H9 (cell line): ENCODE results near the gene AP2M1. TPM values are rescaled to one million over a fixed set of nuclear protein-coding genes. Genes with fewer than 3 reads are reported as not detected.

Experiments
- DNase-seq: peaks from one replicate; pipeline ENCODE4 v3.0.0-alpha.2; 2017
- H2AFZ ChIP-seq: one replicate; pipeline ENCODE4 v1.6.1; 2013; ENCODE audit warnings: mild to moderate bottlenecking, low read length, control low read depth, moderate library complexity
- H2AK5ac ChIP-seq: 2 replicates; pipeline ENCODE4 v1.6.1; 2013; ENCODE audit warnings: low read length, control low read depth, mixed read lengths; ENCODE audit not compliant: insufficient read length
- H2BK120ac ChIP-seq: one replicate; pipeline ENCODE4 v1.6.1; 2013; ENCODE audit warnings: low read depth, mild to moderate bottlenecking, low read length, control low read depth, inconsistent platforms; ENCODE audit not compliant: poor library complexity, severe bottlenecking
- H2BK12ac ChIP-seq: 2 replicates; pipeline ENCODE4 v1.6.1; 2013; ENCODE audit warnings: low read length, control low read depth, mixed read lengths, low read depth; ENCODE audit not compliant: insufficient read length
- H2BK15ac ChIP-seq: 2 replicates; pipeline ENCODE4 v1.6.1; 2013; ENCODE audit warnings: low read depth, low read length, control low read depth
- H2BK20ac ChIP-seq: one replicate; pipeline ENCODE4 v1.6.1; 2013; ENCODE audit warnings: low read depth, mild to moderate bottlenecking, low read length, control low read depth, inconsistent platforms; ENCODE audit not compliant: poor library complexity, severe bottlenecking
- H2BK5ac ChIP-seq: 2 replicates; pipeline ENCODE4 v1.6.1; 2013; ENCODE audit warnings: low read length, control low read depth, mixed read lengths; ENCODE audit not compliant: insufficient read length
- H3K14ac ChIP-seq: 2 replicates; pipeline ENCODE4 v1.6.1; 2013; ENCODE audit warnings: low read length, control low read depth; ENCODE audit not compliant: insufficient read depth
- H3K18ac ChIP-seq: 2 replicates; pipeline ENCODE4 v1.6.1; 2013; ENCODE audit warnings: low read depth, mild to moderate bottlenecking, mixed read lengths, low read length, control low read depth; ENCODE audit not compliant: insufficient read length
- H3K23ac ChIP-seq: 2 replicates; pipeline ENCODE4 v1.6.1; 2013; ENCODE audit warnings: low read length, control low read depth, mixed read lengths, low read depth; ENCODE audit not compliant: insufficient read length
- H3K23me2 ChIP-seq: 2 replicates; pipeline ENCODE4 v1.6.1; 2013; ENCODE audit warnings: low read depth, mild to moderate bottlenecking, mixed read lengths, low read length, control low read depth; ENCODE audit not compliant: insufficient read length, poor library complexity, severe bottlenecking
- H3K27ac ChIP-seq: 2 replicates; pipeline ENCODE4 v1.5.1; 2013; ENCODE audit warnings: low read length, control low read depth, mixed read lengths, low read depth; ENCODE audit not compliant: insufficient read length
- H3K27me3 ChIP-seq: 2 replicates; pipeline ENCODE4 v1.6.1; 2013; ENCODE audit warnings: low read length, control low read depth, inconsistent platforms; ENCODE audit not compliant: insufficient read depth
- H3K4ac ChIP-seq: 2 replicates; pipeline ENCODE4 v1.6.1; 2013; ENCODE audit warnings: low read depth, mild to moderate bottlenecking, control low read depth, inconsistent platforms, low read length, moderate library complexity
- H3K4me1 ChIP-seq: 2 replicates; pipeline ENCODE4 v1.6.1; 2013; ENCODE audit warnings: low read length, control low read depth, inconsistent platforms; ENCODE audit not compliant: insufficient read depth
- H3K4me2 ChIP-seq: 2 replicates; pipeline ENCODE4 v1.6.1; 2013; ENCODE audit warnings: low read length, control low read depth, mixed read lengths; ENCODE audit not compliant: insufficient read length, insufficient read depth
- H3K56ac ChIP-seq: 2 replicates; pipeline ENCODE4 v1.6.1; 2013; ENCODE audit warnings: low read depth, mild to moderate bottlenecking, mixed read lengths, low read length, control low read depth; ENCODE audit not compliant: insufficient read length
- H3K79me1 ChIP-seq: 2 replicates; pipeline ENCODE4 v1.6.1; 2013; ENCODE audit warnings: low read depth, mild to moderate bottlenecking, moderate library complexity, low read length, control low read depth, inconsistent platforms; ENCODE audit not compliant: insufficient read depth, poor library complexity, severe bottlenecking
- H3K79me2 ChIP-seq: 2 replicates; pipeline ENCODE4 v1.6.1; 2013; ENCODE audit warnings: low read length, control low read depth, inconsistent platforms; ENCODE audit not compliant: insufficient read depth
- H3K9ac ChIP-seq: 2 replicates; pipeline ENCODE4 v1.6.1; 2013; ENCODE audit warnings: low read length, control low read depth, mixed read lengths; ENCODE audit not compliant: insufficient read length; ENCODE audit errors: extremely low read depth
- H3K9me3 ChIP-seq: one replicate; pipeline ENCODE4 v1.6.1; 2013; ENCODE audit warnings: low read depth, low read length, inconsistent platforms; ENCODE audit not compliant: control insufficient read depth
- H3T11ph ChIP-seq: one replicate; pipeline ENCODE4 v1.6.1; 2013; ENCODE audit warnings: mild to moderate bottlenecking, low read length, control low read depth, inconsistent platforms
- H4K20me1 ChIP-seq: one replicate; pipeline ENCODE4 v1.6.1; 2013; ENCODE audit not compliant: control insufficient read depth, insufficient read length, insufficient read depth
- H4K5ac ChIP-seq: 2 replicates; pipeline ENCODE4 v1.6.1; 2013; ENCODE audit warnings: low read depth, mild to moderate bottlenecking, mixed read lengths, low read length, control low read depth; ENCODE audit not compliant: insufficient read length
- H4K8ac ChIP-seq: replicated peaks from 2 replicates; pipeline ENCODE4 v1.6.1; 2013; ENCODE audit warnings: low read length, control low read depth, mixed read lengths, low read depth; ENCODE audit not compliant: insufficient read length
- H4K91ac ChIP-seq: 2 replicates; pipeline ENCODE4 v1.6.1; 2013; ENCODE audit warnings: low read depth, mild to moderate bottlenecking, moderate library complexity, mixed read lengths, low read length, control low read depth; ENCODE audit not compliant: insufficient read length
- H3K27ac Mint-ChIP-seq, 3 experiments: 2 replicates in 2 of 3; 3 replicates in 1 of 3; pipeline ENCODE4 v1.8.0; 2020 to 2021; ENCODE audit warnings: mixed read lengths in 3 of 3, mild to moderate bottlenecking in 1 of 3, moderate library complexity in 1 of 3
- H3K27me3 Mint-ChIP-seq: 2 replicates; pipeline ENCODE4 v1.8.0; 2021; ENCODE audit warnings: low read depth, mild to moderate bottlenecking, moderate library complexity, mixed read lengths
- H3K36me3 Mint-ChIP-seq, 3 experiments: 2 replicates in 2 of 3; 3 replicates in 1 of 3; pipeline ENCODE4 v1.8.0; 2020 to 2021; ENCODE audit warnings: low read depth in 3 of 3, mixed read lengths in 3 of 3; ENCODE audit not compliant: insufficient read depth in 1 of 3
- H3K4me1 Mint-ChIP-seq, 2 experiments: 2 replicates each; pipeline ENCODE4 v1.8.0; 2020; ENCODE audit warnings: mixed read lengths in 2 of 2
- H3K4me3 Mint-ChIP-seq, 2 experiments: 2 replicates in 1 of 2; 3 replicates in 1 of 2; pipeline ENCODE4 v1.8.0; 2020 to 2021; ENCODE audit warnings: mild to moderate bottlenecking in 2 of 2, mixed read lengths in 2 of 2, moderate library complexity in 1 of 2
- H3K9me3 Mint-ChIP-seq, 2 experiments: 2 replicates in 1 of 2; 3 replicates in 1 of 2; pipeline ENCODE4 v1.8.0; 2020; ENCODE audit warnings: mild to moderate bottlenecking in 2 of 2, mixed read lengths in 2 of 2, moderate library complexity in 1 of 2
- WGBS: extraction: QIAGEN DNeasy Blood & Tissue Kit; methylation state at CpG from one replicate; pipeline ENCODE4 v1.1.7; 2013; ENCODE audit warnings: missing lambda C conversion rate, low lambda C conversion rate, mixed read lengths; ENCODE audit not compliant: insufficient read length; ENCODE audit errors: extremely low coverage; 5-methylcytosine and 5-hydroxymethylcytosine counted together
- total RNA-seq: library from RNA; stranded (reverse); gene quantifications from 2 replicates; pipeline ENCODE4 v1.2.1, GENCODE V29; 2021
- TF ChIP-seq, protein P1 (sequence below): fragments of 200-600 bp; sonication (generic); conservative IDR thresholded peaks from 3 replicates; pipeline ENCODE4 v1.8.0; 2021; ENCODE audit warnings: antibody characterized with exemption, mild to moderate bottlenecking

The AP2M1 gene
- total RNA-seq, 1 experiment from 2014 or later, result 443 TPM

- Mint-ChIP-seq H3K4me1 (peaks cover 2 to 3% of the 10 kb centered on the region in 2 experiments), H3K4me3 (no peak overlapping the region), H3K27me3 (no peaks in the 10 kb centered on the region), H3K9me3 (no peaks in the 10 kb centered on the region; a peak in 1 of 5 replicates), H3K27ac (peak overlapping the region in 1 of 3 experiments; percentile 55; a peak in 2 of 7 replicates), H3K36me3 (peaks cover 0 to 25% (median 0%) of the 10 kb centered on the region in 3 experiments; a peak in 3 of 7 replicates)
- H3T11ph ChIP-seq, result no peak overlapping the region
- H2AFZ ChIP-seq, result no peak overlapping the region
- TF ChIP-seq, protein P1, sequence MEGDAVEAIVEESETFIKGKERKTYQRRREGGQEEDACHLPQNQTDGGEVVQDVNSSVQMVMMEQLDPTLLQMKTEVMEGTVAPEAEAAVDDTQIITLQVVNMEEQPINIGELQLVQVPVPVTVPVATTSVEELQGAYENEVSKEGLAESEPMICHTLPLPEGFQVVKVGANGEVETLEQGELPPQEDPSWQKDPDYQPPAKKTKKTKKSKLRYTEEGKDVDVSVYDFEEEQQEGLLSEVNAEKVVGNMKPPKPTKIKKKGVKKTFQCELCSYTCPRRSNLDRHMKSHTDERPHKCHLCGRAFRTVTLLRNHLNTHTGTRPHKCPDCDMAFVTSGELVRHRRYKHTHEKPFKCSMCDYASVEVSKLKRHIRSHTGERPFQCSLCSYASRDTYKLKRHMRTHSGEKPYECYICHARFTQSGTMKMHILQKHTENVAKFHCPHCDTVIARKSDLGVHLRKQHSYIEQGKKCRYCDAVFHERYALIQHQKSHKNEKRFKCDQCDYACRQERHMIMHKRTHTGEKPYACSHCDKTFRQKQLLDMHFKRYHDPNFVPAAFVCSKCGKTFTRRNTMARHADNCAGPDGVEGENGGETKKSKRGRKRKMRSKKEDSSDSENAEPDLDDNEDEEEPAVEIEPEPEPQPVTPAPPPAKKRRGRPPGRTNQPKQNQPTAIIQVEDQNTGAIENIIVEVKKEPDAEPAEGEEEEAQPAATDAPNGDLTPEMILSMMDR, result no peak
- no peak overlapping the region for H2BK15ac ChIP-seq
- H2BK5ac ChIP-seq, result no peak overlapping the region
- H3K18ac ChIP-seq, result no peak overlapping the region
- H4K5ac ChIP-seq, result no peak overlapping the region
- H2BK120ac ChIP-seq, result no peak overlapping the region
- no peaks in the 10 kb centered on the region for H3K23me2 ChIP-seq
- no peak overlapping the region for H3K27ac ChIP-seq
- H2BK12ac ChIP-seq, result no peak overlapping the region
- no peak overlapping the region for H3K23ac ChIP-seq
- H3K4me2 ChIP-seq, result no peak overlapping the region
- no peaks in the 10 kb centered on the region for H3K79me2 ChIP-seq
- H2AK5ac ChIP-seq, result no peak overlapping the region
- H3K9ac ChIP-seq, result no peak overlapping the region
- H4K20me1 ChIP-seq, result no peaks in the 10 kb centered on the region
- H3K4ac ChIP-seq, result no peak overlapping the region
- H2BK20ac ChIP-seq, result no peak overlapping the region
- DNase-seq, result no peak
- no CpG with 5 or more reads among the region's 6 CpGs for WGBS
- no peaks in the 10 kb centered on the region for H3K79me1 ChIP-seq
- no peak overlapping the region for H3K56ac ChIP-seq
- H4K8ac ChIP-seq, result no peak overlapping the region
- H3K9me3 ChIP-seq, result no peaks in the 10 kb centered on the region
- H3K27me3 ChIP-seq, result no peaks in the 10 kb centered on the region
- H4K91ac ChIP-seq, result no peak overlapping the region
- no peaks in the 10 kb centered on the region for H3K4me1 ChIP-seq
- no peak overlapping the region for H3K14ac ChIP-seq
Measured at GRCh38 chr3:184149123-184149522, 25.5 kb upstream of the AP2M1 start.
